Measurements from ENCODE around the gene TIAL1.
A peak's percentile ranks its signal among the peaks of the same experiment; 100 is the strongest.
"Not testable (repeated sequence)": the region's sequence is repeated elsewhere in the genome, so short reads cannot be mapped to it uniquely, and the experiment has no call there.

Gene TIAL1

GRCh38 chr10:119596537-119597404, at the start of gene TIAL1:
TSS of gene TIAL1 (minus strand) at chr10:119596964. CDS start at chr10:119596465, 499 bp downstream.
- peak; percentile 83 to 85 for DNase-seq (ENCODE audit: low read depth in 1 of 2, low spot score in 1 of 2)

DNA sequence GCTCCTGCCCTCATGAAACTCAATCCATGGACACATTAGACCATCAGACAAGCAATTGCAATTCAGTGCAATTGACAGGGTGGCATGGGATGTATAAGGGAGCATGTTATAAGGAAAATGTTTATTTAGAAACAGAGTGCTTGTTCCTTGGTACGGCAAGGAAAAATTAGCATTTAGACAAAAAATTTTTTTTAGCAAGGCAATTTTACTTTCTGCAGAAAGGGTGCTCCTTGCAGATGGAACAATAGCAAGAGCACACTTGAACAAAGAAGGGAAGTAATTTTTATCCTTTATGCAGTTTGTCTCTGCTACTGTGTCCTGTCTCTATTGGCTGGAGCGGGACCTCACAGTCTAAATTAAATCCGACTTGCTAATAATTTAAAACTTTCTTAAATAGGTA, 48.2 kb upstream of the TIAL1 start:
- DNase-seq (ENCODE audit: low read depth in 1 of 2, low spot score in 1 of 2): no peak

GRCh38 chr10:119644205-119644814, 47.5 kb upstream of the TIAL1 start:
- DNase-seq (ENCODE audit: low read depth in 1 of 2, low spot score in 1 of 2): no peak

DNA sequence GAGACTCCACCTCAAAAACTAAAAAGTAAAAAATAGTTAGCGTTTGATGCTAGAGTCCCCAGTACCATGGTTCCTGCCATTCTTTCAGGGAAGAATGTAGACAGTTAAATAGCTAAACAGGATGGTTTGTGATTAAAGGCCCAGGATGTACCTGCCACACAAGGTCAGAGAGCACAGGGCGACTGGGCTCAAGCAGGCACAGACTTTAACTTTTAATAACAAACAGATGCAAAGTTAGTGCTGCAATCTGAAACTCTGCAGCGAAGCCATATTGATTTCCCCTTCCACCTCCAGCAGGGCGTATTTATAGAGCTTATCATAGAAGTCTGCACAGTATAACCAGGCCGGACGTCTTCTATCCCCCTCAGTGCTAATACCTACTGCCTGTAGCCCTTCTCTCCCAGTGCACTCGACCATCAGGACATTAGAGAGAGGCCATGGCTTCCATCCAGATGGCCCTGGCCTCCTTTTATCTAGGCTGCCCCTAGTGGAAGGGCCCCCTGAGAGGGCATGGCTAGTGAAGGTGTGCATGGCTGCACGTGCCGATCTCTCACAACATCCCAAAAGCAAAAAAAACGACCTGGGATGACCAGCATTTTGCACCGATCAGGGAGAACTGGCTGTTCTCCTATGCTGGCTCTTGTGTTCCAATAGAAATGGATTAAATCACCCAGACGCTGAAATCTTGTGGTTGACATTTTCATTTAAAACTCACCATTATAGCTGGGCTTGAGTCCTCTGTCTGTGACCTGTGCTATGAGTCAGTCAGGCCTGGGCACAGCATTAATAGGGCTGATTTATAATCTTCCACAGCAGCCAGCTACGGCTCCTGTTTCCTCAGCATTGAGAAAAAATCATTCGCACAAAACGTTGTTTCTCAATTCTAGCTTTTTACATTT, 46.8 kb upstream of the TIAL1 start:
- DNase-seq (ENCODE audit: low read depth in 1 of 2, low spot score in 1 of 2): no peak

GRCh38 chr10:119642556-119643111, 45.9 kb upstream of the TIAL1 start:
- DNase-seq (ENCODE audit: low read depth in 1 of 2, low spot score in 1 of 2): no peak

- no peak for DNase-seq (ENCODE audit: low read depth in 1 of 2, low spot score in 1 of 2)
These were observed 44.2 kb upstream of the TIAL1 start for GRCh38 chr10:119640875-119641526.

GRCh38 chr10:119640384-119640783, 43.6 kb upstream of the TIAL1 start:
- no peak for DNase-seq (ENCODE audit: low read depth in 1 of 2, low spot score in 1 of 2)

- no peak for DNase-seq (ENCODE audit: low read depth in 1 of 2, low spot score in 1 of 2)
These were observed 42.2 kb upstream of the TIAL1 start for GRCh38 chr10:119638982-119639381.

- no peak for DNase-seq (ENCODE audit: low read depth in 1 of 2, low spot score in 1 of 2)
These were observed 40.9 kb upstream of the TIAL1 start for GRCh38 chr10:119637631-119638030.

DNA sequence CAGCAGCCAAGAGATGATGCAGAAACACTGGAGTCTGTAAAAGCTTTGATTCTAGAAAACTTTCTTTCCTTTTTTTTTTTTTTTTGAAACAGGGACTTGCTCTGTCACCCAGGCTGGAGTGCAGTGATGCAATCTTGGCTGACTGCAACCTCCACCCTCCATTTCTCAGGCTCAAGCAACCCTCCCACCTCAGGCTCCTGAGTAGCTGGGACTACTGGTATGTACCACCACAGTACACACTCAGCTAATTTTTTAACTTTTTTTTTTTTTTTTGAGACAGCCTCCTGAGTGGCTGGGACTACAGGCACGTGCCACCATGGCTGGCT, 37.4 kb upstream of the TIAL1 start:
- DNase-seq (ENCODE audit: low read depth in 1 of 2, low spot score in 1 of 2): no peak

- no peak for DNase-seq (ENCODE audit: low read depth in 1 of 2, low spot score in 1 of 2)
These were observed 36.9 kb upstream of the TIAL1 start for GRCh38 chr10:119633538-119634218.

DNA sequence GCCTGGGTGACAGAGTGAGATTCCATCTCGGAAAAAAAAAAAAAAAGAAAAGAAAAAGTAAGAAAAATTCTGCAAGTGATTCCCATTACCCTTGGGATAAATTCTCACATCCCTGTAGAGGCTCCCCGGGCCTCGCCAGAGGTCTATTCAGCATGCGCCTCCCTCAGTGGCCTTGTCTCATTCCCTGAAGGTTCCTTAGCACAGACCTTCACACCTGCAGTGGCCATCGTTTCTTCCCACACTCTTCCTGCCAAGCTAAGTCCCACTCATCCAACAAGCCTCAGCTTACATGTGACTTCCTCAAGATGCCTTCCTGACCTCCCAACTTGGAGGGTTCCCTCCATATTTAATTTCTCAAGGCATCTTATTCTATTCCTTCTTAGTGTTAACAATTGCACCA, 33.5 kb upstream of the TIAL1 start:
- DNase-seq (ENCODE audit: low read depth in 1 of 2, low spot score in 1 of 2): no peak

- no peak for DNase-seq (ENCODE audit: low read depth in 1 of 2, low spot score in 1 of 2)
These were observed 29.0 kb upstream of the TIAL1 start for GRCh38 chr10:119625570-119626280.

DNA sequence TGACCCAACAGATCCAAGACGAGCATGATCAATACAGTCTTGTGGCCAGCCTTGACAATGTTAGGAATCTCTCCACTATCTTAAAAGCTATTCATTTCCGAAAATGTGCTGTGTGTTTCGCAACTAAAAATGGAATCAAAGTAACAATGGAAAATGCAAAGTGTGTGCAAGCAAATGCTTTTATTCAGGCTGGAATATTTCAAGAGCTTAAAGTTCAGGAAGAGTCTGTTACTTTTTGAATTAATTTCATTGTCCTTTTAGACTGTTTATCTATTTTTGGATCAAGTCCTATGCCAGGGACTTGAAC, 24.3 kb upstream of the TIAL1 start:
- DNase-seq (ENCODE audit: low read depth in 1 of 2, low spot score in 1 of 2): no peak

- no peak for DNase-seq (ENCODE audit: low read depth in 1 of 2, low spot score in 1 of 2)
These were observed 23.7 kb upstream of the TIAL1 start for GRCh38 chr10:119620241-119621077.

- DNase-seq (ENCODE audit: low read depth in 1 of 2, low spot score in 1 of 2): not testable (repeated sequence)
These were observed 23.0 kb upstream of the TIAL1 start for GRCh38 chr10:119619811-119620210.

GRCh38 chr10:119619215-119619614, 22.5 kb upstream of the TIAL1 start:
- DNase-seq (ENCODE audit: low read depth in 1 of 2, low spot score in 1 of 2): no peak

GRCh38 chr10:119616882-119617570, 20.3 kb upstream of the TIAL1 start:
- no peak for DNase-seq (ENCODE audit: low read depth in 1 of 2, low spot score in 1 of 2)
